DMS 273 treated with DMSO at 0.1 percent for 48 hours (cell line): ENCODE measurements around the gene ANKRD13D.

Experiments
- DNase-seq: peaks from one replicate; lab custom pipeline; 2025; lab: John Stamatoyannopoulos, UW

Gene ANKRD13D

DNA sequence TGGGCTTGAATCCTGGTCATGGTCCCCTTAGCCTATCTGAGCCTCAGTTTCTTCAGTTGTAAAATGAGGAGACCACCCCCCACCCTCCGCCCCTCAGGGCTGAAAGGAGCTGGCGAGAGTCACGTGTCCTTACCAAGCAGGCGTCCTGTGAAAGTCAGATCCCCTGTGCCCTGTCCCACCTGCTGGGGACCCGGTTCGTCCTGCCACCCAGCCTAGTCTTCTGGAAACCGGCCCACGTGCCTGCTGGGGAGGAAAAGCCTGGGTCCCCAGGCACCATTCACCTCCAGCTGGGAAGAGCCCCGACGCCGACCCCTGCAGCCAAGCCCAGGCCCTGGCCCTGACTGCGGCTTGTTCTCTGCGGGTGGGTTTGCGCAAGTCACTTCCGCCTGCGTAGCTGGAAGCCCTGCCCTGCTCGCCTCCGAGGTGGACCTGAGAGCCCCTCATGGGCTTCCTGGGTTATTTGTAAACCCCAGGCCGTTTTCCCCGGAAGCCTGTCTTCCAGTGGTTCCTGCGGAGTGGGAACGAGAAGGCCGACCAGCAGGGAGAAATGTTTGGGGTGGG, 13.5 kb downstream of the ANKRD13D start:
- DNase-seq = no peak

DNA sequence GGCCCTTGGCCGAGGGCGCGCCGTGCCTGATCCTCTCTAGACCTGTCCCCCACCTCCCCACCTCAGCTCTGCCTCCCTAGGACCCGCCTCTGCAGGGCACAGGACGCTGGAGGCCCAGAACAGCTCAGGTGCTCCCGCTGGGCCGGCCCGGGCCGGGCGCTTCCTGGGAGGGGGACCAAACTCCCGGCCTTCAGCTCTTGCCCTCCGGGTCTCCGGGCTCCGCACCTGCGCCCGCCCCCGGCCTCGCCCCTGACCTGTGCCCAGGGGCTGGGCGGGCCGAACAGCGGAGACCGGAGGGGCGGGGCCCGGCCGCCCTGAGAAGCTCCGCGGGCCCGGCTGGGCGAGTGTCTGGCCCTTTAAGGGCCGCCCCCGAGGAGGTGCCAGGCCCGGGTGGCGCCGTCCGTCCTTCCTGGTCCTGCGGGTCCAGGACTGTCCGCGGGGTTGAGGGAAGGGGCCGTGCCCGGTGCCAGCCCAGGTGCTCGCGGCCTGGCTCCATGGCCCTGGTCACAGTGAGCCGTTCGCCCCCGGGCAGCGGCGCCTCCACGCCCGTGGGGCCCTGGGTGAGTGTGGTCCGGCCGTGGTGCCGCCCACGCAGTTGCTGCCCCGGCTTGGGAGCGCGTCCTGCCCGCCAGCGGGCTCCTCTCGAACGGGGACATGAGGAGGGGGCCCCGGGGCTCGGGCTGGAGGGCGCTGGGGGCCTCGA, 14.2 kb downstream of the ANKRD13D start, which contains the start of gene SSH3:
TSS of gene SSH3 (plus strand) at position 399 of the 703 bp plus-strand sequence. CDS start at position 495, 96 bp downstream.
- no peak for DNase-seq

DNA sequence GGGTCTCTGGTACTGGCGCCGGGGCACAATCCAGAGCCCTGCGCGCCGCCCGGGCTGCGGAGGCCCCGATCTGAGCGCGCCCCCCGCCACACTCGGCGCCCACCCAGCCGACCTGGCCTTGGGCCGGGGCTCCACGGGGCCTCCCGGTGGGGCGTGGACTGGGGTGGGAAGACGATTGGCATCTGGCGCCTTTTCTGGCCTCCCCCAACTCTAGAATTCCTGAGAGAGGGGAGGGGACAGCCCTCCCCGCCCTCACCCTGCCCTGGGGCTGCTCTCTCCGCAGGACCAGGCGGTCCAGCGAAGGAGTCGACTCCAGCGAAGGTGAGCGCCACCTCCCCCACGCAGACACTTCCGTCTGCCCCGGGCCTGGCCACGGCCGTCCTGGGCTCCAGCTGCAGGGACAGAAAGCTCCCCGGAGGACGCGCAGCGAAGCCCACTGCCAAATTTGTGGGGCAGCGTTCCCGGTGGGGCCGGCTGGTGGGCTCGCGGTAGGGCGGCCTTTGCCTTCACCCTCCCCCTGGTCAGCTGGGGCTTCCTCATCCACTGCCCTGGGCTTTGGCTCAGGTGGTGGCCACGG, 14.8 kb downstream of the ANKRD13D start:
- DNase-seq = no peak

DNA sequence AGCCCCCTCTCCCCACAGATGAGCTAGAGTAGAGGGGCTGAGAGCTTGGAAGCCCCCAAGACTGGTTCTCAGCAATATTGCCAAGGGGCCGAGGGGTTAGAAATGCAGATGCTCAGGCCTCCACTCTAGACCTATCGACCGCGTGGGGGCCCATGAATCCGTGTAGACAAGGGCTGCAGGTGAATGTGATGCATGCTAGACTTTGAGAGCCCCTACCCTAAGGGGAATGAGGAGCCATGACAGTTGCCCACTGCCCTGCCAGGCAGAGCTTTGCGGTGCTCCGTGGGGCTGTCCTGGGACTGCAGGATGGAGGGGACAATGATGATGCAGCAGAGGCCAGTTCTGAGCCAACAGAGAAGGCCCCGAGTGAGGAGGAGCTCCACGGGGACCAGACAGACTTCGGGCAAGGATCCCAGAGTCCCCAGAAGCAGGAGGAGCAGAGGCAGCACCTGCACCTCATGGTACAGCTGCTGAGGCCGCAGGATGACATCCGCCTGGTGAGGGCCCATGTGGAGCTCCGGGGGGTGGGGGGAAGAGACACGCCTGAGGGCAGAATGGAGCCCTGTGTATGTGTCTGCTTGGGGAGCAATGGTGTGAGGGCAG, 15.5 kb downstream of the ANKRD13D start:
- DNase-seq = no peak

DNA sequence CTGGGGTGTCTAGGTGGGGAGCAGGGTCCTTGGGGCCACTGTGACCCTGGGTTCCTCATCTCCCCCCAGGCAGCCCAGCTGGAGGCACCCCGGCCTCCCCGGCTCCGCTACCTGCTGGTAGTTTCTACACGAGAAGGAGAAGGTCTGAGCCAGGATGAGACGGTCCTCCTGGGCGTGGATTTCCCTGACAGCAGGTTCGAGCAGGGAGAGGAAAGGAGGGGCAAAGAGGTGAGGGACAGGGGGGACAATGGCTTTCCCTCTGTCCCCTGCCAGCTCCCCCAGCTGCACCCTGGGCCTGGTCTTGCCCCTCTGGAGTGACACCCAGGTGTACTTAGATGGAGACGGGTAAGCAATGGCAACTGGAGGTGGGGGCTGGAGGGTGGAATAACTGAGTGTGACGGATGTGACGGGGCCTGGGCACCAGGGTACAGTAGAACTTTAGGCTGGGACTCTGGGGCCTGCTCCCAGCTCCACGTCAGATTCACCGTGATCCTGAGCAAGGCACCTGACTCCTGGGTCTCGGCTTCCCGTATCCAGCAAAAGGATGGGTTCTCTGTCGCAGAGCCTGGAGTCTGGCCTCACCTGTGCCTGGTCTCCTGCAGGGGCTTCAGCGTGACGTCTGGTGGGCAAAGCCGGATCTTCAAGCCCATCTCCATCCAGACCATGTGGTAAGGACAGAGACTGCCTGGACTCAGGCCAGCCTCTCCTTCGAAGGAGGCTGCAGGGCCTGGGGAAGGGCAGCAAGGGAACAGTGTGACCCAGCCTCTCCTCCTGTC, 17.9 kb downstream of the ANKRD13D start:
- no peak for DNase-seq

DNA sequence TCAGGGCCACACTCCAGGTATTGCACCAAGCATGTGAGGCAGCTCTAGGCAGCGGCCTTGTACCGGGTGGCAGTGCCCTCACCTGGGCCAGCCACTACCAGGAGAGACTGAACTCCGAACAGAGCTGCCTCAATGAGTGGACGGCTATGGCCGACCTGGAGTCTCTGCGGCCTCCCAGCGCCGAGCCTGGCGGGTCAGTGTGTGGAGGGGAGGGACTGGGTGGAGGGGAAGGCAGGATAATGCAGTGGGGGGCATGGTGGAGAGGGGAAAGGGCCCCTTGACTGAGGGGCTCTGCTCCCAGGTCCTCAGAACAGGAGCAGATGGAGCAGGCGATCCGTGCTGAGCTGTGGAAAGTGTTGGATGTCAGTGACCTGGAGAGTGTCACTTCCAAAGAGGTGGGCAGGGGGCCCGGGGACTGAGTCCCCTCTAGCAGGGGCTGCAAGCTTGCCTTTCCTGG, 18.5 kb downstream of the ANKRD13D start:
- DNase-seq = no peak

DNA sequence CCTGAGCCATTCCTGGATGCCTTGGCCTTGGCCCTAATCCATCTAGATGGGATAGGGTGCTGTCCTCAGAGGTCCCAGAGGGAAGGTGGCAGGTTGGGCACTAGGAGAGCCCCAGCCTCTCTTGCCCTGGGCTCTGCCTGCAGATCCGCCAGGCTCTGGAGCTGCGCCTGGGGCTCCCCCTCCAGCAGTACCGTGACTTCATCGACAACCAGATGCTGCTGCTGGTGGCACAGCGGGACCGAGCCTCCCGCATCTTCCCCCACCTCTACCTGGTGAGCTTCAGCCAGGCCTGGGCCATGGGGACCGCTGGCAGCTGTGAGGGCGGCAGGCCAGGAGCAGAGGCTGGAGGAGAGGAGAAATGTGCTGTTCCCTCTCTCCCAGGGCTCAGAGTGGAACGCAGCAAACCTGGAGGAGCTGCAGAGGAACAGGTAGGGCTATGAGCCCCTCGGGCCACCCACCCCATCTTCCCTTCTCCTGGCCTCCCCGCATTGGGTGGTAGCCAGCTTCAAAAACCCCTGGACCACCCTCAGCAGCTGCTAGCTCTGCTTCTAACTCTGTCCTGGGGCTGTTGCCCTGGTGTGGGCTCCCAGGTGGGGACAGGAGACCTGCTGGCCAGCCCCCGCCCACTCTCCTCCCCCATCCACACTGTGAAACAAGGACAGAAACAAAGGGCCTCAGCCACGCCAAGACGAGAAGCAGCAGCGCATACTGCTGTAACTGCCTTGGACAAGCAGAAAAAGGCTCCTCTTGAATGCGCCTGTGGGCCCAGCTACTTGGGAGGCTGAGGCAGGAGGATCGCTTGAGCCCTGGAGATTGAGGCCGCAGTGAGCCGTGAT, 19.1 kb downstream of the ANKRD13D start:
- DNase-seq = no peak

DNA sequence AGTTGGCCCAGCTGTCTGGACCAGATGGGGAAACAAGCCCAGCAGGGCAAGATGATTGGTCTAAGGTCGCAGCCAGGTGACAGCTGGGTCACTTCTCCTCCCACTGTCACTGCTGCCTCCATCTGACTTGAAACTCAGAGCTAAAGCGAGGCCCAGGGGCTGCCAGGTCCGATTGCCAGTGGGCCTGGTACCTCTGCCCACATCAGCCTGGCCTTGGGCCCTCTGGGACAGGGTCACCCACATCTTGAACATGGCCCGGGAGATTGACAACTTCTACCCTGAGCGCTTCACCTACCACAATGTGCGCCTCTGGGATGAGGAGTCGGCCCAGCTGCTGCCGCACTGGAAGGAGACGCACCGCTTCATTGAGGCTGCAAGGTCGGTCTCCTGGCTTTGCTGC, 20.1 kb downstream of the ANKRD13D start:
- DNase-seq = no peak

DNA sequence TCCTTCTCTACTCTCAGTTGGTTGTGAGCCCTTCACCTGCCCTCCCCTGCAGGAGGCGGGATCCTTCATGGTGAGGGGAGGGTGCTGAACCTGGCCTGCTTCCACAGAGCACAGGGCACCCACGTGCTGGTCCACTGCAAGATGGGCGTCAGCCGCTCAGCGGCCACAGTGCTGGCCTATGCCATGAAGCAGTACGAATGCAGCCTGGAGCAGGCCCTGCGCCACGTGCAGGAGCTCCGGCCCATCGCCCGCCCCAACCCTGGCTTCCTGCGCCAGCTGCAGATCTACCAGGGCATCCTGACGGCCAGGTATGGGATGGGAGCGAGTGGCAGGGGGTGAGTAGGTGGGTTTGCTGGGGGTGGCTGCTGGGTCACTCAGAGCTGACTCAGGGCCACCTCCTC, 20.6 kb downstream of the ANKRD13D start:
- no peak for DNase-seq

DNA sequence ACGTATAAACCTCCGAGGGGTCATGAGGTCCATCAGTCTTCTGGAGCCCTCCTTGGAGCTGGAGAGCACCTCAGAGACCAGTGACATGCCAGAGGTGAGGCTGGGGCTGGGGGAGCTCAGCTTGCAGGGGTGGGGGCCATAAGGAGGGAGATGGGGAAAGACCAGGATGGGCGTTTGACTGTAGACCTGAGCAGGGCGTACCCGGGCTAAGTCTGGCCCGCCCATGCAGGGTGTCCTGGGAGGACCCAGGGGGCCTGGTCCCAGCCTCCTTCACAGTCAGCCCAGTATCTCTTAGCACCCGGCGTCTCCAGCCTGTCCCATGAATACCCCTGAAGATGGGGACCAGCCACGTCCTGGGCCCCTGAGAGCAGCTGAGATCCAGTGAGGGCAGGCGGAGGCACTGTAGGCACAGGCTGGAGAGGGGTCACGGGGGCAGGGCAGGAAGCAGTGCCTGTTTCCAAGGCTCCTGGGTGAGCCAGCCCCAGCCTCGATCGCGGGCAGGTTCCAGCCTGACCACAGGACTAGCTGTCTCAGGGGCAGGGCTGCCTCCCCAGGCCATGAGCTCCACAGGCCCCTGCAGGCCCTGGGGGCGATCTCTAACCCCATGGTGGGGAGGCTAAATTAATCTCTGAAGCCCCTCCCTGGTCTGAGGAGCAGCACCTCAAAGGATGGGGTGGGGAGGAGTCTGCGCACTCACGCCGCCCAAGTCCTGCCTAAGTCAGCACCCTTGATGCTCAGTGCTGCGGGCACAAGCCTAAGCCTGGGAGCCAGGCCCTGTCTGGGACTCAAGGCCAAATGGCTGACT, 21.3 kb downstream of the ANKRD13D start:
- no peak for DNase-seq

DNA sequence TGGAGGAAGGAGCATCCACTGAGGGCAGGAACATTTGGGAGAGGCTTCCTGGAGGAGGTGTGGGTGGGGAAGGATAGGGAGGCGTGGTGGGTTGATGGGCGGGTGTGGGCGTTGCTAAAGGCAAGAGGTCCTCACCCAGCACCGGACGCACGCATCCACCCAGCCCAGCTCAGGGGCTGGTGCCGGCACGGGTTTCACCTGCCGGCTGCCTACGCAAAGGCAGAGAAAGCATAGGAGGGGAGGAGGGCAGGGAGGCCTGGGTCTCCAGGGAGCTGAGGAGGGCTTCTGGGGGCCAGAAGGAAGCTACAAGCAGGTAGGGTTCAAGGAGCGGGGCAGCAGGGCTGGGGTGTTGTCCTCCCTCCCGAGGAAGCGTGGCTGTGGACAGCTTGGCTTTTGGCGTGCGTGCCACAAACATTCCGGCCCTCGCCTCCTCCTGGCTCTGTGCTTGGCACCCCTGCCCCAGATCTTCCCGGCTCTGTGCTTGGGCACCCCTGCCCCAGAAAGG, 22.0 kb downstream of the ANKRD13D start:
- DNase-seq = no peak

DNA sequence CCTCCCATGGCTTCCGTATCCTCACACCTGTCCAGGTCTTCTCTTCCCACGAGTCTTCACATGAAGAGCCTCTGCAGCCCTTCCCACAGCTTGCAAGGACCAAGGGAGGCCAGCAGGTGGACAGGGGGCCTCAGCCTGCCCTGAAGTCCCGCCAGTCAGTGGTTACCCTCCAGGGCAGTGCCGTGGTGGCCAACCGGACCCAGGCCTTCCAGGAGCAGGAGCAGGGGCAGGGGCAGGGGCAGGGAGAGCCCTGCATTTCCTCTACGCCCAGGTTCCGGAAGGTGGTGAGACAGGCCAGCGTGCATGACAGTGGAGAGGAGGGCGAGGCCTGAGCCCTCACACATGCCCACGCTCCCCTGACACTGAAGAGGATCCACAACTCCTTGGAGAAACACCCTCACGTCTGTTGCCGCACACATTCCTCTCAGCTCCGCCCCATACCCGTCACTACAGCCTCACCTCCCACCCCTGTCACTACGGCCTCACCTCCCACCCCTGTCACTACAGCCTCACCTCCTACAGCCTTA, 22.5 kb downstream of the ANKRD13D start:
- no peak for DNase-seq

DNA sequence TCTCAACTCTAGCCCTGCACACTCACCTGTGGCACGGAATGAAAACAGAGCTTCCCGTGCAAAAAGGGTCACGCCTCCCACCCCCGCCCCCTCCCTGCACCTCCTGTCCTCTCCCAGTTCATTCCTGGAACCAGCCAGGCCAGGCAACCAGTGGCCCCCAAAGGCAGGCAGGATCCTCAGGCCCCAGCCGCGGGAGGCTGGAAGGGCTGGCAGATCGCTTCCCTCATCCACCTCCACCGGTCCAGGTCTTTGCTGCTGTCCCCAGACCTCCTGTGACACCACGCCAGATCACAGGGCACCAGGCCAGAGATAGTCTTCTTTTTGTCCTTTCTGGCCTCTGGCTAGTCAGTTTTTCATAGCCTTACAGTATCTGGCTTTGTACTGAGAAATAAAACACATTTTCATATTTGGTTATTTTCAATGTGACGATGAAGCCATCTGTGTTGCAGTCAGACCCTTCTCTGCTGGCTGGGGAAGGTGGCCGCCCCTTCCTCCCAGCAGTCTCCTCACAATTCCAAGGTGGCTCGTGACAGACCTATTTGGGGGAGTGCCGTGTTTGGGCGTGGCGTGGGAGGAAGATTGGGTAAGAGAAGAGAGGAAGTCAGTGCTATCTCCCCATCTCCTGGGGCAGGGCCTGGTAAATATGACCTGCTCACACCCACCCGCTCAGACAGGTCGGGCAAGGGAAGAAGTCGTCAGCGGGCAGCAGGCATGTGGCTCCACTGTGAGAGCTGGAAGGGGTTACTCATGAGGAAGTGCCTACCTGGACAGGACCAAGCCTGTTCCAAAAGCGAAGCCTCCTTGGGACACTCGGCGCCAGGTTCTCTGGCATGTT, 23.3 kb downstream of the ANKRD13D start:
- DNase-seq = no peak

DNA sequence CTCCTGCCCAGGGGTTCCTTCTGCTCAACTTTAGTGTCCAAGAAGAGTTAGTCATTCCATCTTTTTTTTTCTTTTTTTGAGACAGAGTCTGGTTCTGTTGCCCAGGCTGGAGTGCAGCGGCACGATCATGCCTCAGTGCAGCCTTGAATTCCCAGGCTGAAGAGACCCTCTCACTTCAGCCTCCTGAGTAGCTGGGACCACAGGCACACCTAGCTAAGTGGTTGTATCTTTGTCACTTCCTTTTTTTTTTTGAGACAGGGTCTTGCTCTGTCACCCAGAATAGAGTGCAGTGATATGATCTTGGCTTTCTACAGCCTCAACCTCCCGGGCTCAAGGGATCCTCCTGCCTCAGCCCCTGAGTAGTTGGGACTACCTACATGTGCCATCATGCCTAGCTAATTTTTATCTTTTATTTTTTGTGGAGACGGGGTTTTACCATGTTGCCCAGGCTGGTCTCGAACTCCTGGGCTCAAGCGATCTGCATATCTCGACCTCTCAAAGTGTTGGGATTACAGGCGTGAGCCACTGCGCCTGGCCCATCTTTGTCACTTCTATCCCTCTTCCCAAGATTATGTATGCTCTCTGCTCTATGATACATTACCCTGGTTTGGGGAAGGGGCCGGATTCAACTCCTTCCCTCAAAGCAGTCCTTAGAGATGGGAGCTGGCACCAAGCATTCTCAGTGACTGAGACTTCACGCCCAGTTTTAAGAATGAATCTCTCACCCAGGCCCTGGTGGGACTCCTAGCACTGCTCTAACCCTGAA, 24.2 kb downstream of the ANKRD13D start:
- DNase-seq = no peak

DNA sequence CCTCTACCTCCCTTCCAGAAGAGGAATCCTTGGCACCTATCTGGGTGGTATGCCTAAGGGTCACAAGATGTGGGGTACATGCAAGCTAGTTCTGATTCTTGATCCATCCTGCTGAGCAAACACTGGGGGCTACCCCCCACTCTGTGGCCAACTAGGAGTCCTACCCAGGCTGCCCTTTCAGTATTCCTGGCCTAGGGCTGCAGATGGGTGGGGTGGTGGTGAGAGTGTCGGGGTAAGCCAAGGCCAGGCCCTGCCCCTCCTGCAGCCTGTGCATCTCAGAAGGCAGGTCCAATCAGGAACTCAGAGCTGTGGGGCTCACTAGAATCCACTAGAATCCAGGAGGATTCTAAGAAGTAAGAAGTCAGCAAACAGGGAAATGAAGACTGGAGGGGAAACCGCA, 25.1 kb downstream of the ANKRD13D start:
- DNase-seq = no peak

DNA sequence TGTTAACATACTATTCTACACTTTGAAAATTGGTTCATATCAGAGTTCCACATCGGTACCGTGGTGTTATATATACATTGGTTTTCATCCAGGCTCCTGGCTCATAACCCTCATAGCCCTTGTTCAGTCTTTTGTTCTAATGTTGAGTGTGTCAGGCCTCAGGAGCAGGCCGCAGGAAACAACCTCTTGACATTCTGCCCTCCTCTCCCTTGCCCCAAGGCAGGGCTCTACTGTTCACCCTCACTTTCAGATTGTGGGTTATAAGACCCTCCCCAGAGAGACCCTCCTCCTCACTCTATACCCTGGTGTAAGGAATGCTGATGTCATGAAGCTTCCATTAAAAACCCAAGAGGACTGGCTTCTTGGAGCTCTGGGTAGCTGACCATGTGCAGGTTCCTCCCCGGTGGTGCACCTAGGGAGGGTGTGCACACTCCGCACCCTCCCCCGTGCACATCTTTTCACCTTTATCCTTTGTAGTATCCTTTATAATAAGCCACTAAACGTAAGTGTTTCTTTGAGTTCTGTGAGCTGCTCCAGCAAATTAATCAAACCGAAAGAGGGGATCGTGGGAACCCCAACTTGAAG, 26.3 kb downstream of the ANKRD13D start:
- no peak for DNase-seq

DNA sequence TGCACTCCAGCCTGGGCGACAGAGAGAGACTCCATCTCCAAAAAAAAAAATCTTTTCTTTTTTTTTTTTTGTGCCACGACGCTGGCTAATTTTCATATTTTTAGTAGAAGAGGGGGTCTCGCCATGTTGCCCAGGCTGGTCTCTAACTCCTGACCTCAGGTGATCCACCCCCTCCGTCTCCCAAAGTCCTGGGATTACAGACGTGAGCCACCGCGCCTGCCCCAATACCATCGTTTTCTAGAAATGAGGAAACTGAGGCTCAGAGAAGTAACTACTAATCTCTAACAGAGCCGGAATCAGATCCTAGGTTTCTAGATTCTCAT, 27.7 kb downstream of the ANKRD13D start:
- no peak for DNase-seq

DNA sequence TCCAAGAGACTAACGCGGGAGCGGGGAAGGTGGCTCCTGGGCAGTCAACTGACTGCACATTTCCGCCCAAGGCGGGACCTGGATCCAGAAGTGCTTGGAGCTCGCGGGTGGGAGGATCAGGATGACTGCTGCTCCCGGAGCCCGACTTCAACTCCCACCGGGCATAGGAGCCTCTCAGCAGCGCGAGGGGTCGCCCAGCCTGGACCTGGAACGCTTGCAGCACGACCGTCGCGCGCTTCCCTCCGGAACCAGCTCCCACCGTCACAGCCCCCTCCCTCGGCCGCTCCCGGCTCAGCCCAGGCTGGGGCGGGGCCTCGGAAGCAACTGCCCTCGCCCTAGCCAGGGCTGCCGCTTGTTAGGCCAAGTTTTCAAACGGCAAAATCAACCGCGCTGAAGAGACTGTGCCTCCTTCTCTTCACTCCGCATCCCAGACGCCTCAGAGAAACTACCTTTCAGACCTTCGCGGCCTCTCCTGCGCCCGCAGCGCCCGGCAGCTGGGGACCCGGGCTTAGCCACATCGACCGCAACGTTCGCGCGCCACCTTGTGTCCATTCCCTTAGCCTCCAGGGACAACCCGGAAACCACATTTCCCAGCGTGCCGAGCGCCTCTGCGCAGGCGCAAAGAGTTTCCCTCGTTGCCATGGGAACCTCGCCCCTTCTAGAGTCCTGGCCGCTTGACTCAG, 28.2 kb downstream of the ANKRD13D start:
- peak; percentile 82 for DNase-seq
